MM.1S (cell line): Measurements from ENCODE around the gene CHPT1.
"Not testable (repeated sequence)": the region's sequence is repeated elsewhere in the genome, so short reads cannot be mapped to it uniquely, and the experiment has no call there.

Experiments used
- DNase-seq: peaks from one replicate; pipeline ENCODE4 v3.0.0-alpha.2; 2015
- H2AFZ ChIP-seq: fragments of 300-600 bp; sonication (generic); 2 replicates; pipeline ENCODE4 v1.6.0; 2016; ENCODE audit warnings: antibody characterized with exemption, low read length
- H3F3A ChIP-seq: fragments of 300-600 bp; sonication (generic); 2 replicates; pipeline ENCODE4 v1.6.1; 2016; ENCODE audit warnings: mild to moderate bottlenecking, antibody characterized with exemption, low read length, moderate library complexity, mixed read lengths; ENCODE audit not compliant: insufficient read depth
- H3K27ac ChIP-seq: fragments of 300-600 bp; sonication (generic); 2 replicates; pipeline ENCODE4 v1.5.1; 2016; ENCODE audit warnings: mild to moderate bottlenecking, low read length
- H3K27me3 ChIP-seq: fragments of 300-600 bp; sonication (generic); replicated peaks from 2 replicates; pipeline ENCODE4 v1.6.0; 2016; ENCODE audit warnings: low read length; ENCODE audit not compliant: insufficient read depth
- H3K36me3 ChIP-seq: fragments of 300-600 bp; sonication (generic); replicated peaks from 2 replicates; pipeline ENCODE4 v1.6.1; 2016; ENCODE audit warnings: mild to moderate bottlenecking, low read length, mixed read lengths; ENCODE audit not compliant: insufficient read depth
- H3K4me1 ChIP-seq: fragments of 300-600 bp; sonication (generic); 2 replicates; pipeline ENCODE4 v1.6.1; 2016; ENCODE audit warnings: low read length, mixed read lengths
- H3K4me2 ChIP-seq: fragments of 300-600 bp; sonication (generic); 2 replicates; pipeline ENCODE4 v1.6.0; 2016; ENCODE audit warnings: low read depth, low read length
- H3K4me3 ChIP-seq: fragments of 300-600 bp; sonication (generic); 2 replicates; pipeline ENCODE4 v1.5.1; 2016; ENCODE audit warnings: low read length, mixed read lengths
- H3K79me2 ChIP-seq: fragments of 300-600 bp; sonication (generic); 2 replicates; pipeline ENCODE4 v1.6.1; 2016; ENCODE audit warnings: mixed run types, low read length, mixed read lengths
- H3K9ac ChIP-seq: fragments of 300-600 bp; sonication (generic); 2 replicates; pipeline ENCODE4 v1.6.1; 2016; ENCODE audit warnings: low read length, mixed read lengths
- H3K9me2 ChIP-seq: fragments of 300-600 bp; sonication (generic); replicated peaks from 2 replicates; pipeline ENCODE4 v1.6.1; 2016; ENCODE audit warnings: mild to moderate bottlenecking, low read length, mixed read lengths; ENCODE audit not compliant: insufficient read depth
- H3K9me3 ChIP-seq: fragments of 300-600 bp; sonication (generic); replicated peaks from 2 replicates; pipeline ENCODE4 v1.6.1; 2016; ENCODE audit warnings: mild to moderate bottlenecking, low read length, mixed read lengths; ENCODE audit not compliant: insufficient read depth
- H4K20me1 ChIP-seq: fragments of 300-600 bp; sonication (generic); 2 replicates; pipeline ENCODE4 v1.6.1; 2016; ENCODE audit warnings: mild to moderate bottlenecking, low read length, moderate library complexity, mixed read lengths; ENCODE audit not compliant: insufficient read depth
- EZH2 ChIP-seq: fragments of 300-600 bp; sonication (generic); optimal IDR thresholded peaks from 2 replicates; pipeline ENCODE3; 2017; ENCODE audit warnings: low read depth, mild to moderate bottlenecking, antibody characterized with exemption, low read length, mixed read lengths
- EZH2phosphoT487 ChIP-seq: fragments of 300-600 bp; sonication (generic); IDR thresholded peaks from 2 replicates; pipeline ENCODE4 v1.6.1; 2018; ENCODE audit warnings: antibody characterized with exemption, low read length
- TF ChIP-seq, protein P1 (sequence below): fragments of 300-600 bp; sonication (generic); IDR thresholded peaks from 2 replicates; pipeline ENCODE4 v1.5.1; 2016; ENCODE audit warnings: antibody characterized with exemption, low read length, mixed read lengths

Gene CHPT1

DNA sequence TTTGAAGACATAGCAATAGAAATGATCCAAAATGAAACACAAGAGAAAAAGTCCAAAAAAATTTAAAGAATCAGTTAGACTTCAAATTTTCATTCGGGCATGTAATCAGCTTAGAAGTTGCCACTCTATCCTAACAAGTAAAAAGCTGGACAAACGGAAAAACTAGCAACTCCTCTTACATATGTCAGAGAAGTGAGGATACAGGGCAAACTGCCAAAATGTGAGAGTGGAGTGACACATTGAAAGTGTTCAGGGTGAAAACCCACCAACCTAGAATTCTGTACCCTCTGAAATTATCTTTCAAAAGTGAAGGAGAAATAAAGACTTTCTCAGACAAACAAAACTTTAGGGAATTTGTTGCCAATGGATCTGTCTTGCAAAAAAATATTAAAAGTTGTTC is 42.0 kb upstream of the CHPT1 start:
- Histone ChIP-seq H3K27me3 (no peaks in the 10 kb centered on the region), H3K79me2 (no peaks in the 10 kb centered on the region), H3K9ac (no peak overlapping the region), H3K4me1 (no peaks in the 10 kb centered on the region), H3K9me3 (no peaks in the 10 kb centered on the region), H3K36me3 (no peaks in the 10 kb centered on the region), H4K20me1 (no peaks in the 10 kb centered on the region), H3K4me2 (no peak overlapping the region), H3F3A (no peaks in the 10 kb centered on the region), H2AFZ (no peak overlapping the region), H3K4me3 (no peak overlapping the region), H3K27ac (no peak overlapping the region), H3K9me2 (no peaks in the 10 kb centered on the region)
- no peak for DNase-seq
- TF ChIP-seq EZH2 (no peak), EZH2phosphoT487 (no peak)
- TF ChIP-seq, protein P1, sequence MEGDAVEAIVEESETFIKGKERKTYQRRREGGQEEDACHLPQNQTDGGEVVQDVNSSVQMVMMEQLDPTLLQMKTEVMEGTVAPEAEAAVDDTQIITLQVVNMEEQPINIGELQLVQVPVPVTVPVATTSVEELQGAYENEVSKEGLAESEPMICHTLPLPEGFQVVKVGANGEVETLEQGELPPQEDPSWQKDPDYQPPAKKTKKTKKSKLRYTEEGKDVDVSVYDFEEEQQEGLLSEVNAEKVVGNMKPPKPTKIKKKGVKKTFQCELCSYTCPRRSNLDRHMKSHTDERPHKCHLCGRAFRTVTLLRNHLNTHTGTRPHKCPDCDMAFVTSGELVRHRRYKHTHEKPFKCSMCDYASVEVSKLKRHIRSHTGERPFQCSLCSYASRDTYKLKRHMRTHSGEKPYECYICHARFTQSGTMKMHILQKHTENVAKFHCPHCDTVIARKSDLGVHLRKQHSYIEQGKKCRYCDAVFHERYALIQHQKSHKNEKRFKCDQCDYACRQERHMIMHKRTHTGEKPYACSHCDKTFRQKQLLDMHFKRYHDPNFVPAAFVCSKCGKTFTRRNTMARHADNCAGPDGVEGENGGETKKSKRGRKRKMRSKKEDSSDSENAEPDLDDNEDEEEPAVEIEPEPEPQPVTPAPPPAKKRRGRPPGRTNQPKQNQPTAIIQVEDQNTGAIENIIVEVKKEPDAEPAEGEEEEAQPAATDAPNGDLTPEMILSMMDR: no peak

DNA sequence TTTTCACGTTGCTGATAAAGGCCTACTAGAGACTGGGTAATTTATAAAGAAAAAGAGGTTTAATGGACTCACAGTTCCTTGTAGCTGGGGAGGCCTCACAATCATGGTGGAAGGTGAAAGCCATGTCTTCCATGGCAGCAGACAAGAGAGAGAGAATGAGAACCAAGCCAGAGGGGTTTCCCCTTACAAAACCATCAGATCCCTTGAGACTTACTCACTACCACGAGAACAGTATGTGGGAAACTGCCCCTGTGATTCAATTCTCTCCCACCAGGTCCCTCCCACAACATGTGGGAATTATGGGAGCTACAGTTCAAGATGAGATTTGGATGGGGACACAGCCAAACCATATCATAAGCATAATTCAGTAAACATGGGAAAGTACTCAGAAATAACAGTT is 36.8 kb upstream of the CHPT1 start:
- H4K20me1 ChIP-seq, H3K9ac ChIP-seq, H3K4me2 ChIP-seq, H3K4me3 ChIP-seq, DNase-seq, H3K9me3 ChIP-seq, H3K9me2 ChIP-seq, H3F3A ChIP-seq, H3K79me2 ChIP-seq, H2AFZ ChIP-seq, H3K36me3 ChIP-seq, H3K27ac ChIP-seq, H3K27me3 ChIP-seq: not testable (repeated sequence)
- peaks cover 17% of the 10 kb centered on the region for H3K4me1 ChIP-seq

DNA sequence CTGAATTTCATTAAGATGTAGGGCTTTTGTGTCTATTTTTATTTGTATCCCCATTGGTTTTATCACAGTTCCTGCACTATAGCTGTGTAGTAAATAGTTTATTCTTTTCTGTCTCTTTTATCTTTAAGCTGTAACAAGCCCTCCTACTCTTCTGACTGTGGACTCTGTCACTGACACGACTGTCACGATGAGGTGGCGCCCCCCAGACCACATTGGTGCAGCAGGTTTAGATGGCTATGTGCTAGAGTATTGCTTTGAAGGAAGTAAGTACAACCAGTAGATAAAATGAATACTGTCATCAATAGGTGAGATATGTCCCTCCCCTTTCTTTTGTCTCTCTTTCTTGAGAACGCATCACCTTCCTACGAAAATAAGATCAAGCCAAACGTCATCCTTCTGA is 34.1 kb upstream of the CHPT1 start:
- H3K4me2 ChIP-seq: no peak overlapping the region
- H3F3A ChIP-seq: no peaks in the 10 kb centered on the region
- no peaks in the 10 kb centered on the region for H3K79me2 ChIP-seq
- no peaks in the 10 kb centered on the region for H3K36me3 ChIP-seq
- no peak overlapping the region for H3K4me3 ChIP-seq
- H3K27me3 ChIP-seq: no peaks in the 10 kb centered on the region
- no peaks in the 10 kb centered on the region for H4K20me1 ChIP-seq
- H3K9ac ChIP-seq: no peak overlapping the region
- H3K4me1 ChIP-seq: peaks cover 17% of the 10 kb centered on the region
- H3K9me3 ChIP-seq: no peaks in the 10 kb centered on the region
- no peak overlapping the region for H3K27ac ChIP-seq
- no peaks in the 10 kb centered on the region for H3K9me2 ChIP-seq
- H2AFZ ChIP-seq: no peak overlapping the region
- no peak for DNase-seq
- TF ChIP-seq EZH2 (no peak), EZH2phosphoT487 (no peak)
- TF ChIP-seq, protein P1: no peak

DNA sequence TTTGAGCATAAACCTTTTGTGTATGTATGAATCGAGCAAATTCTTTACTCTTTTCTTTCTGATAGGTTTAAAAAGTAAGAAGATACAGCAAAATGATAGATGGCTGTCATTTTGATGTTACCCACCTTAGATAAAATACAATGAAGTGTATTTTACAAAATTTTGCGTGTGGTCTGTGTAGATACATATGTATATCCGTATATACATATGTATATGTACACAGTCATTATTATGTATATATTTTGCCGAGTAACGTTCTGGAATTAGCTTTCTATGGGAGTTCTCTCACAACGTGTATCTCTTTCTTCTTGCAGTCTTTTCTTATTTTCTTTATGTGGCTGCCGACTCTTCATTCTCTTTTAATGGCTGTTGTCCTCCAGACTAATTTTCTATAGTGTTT is 32.4 kb upstream of the CHPT1 start:
- Histone ChIP-seq H3K9ac (no peak overlapping the region), H3K4me2 (no peak overlapping the region), H3K27ac (no peak overlapping the region), H3F3A (no peaks in the 10 kb centered on the region), H2AFZ (no peak overlapping the region), H3K36me3 (no peaks in the 10 kb centered on the region), H3K9me2 (no peaks in the 10 kb centered on the region), H3K27me3 (no peaks in the 10 kb centered on the region), H3K9me3 (no peaks in the 10 kb centered on the region), H3K4me1 (peaks cover 17% of the 10 kb centered on the region), H3K4me3 (no peak overlapping the region), H4K20me1 (no peaks in the 10 kb centered on the region), H3K79me2 (no peaks in the 10 kb centered on the region)
- no peak for TF ChIP-seq EZH2
- DNase-seq: no peak
